Caco-2 (cell line): ENCODE measurements around the gene TTLL11. TPM values are rescaled to one million over a fixed set of nuclear protein-coding genes. Genes with fewer than 3 reads are reported as not detected.

ENCODE experiments used
- BruUV-seq: library from RNA; stranded (reverse); fragments of 400-500 nt; replicated peaks from 2 replicates; lab custom pipeline; 2021; lab: Mats Ljungman, UMichigan
- CTCF ChIA-PET: fragments of 300-600 bp; sonication (Branson Sonifier 250); formaldehyde crosslinking; loops from one replicate; lab custom pipeline; 2022; ENCODE audit warnings: antibody characterized with exemption; lab: Charles Lee
- POLR2A ChIA-PET: fragments of 300-600 bp; sonication (Branson Sonifier 250); formaldehyde crosslinking; loops from one replicate; lab custom pipeline; 2022; ENCODE audit warnings: antibody characterized with exemption; lab: Charles Lee
- DNase-seq, 2 experiments: peaks; one replicate each; pipeline versions ENCODE4 v3.0.0 to v3.0.0-alpha.2; 2020 to 2022
- H3K27me3 ChIP-seq: replicated peaks from 2 replicates; pipeline ENCODE4 v1.6.0; 2011; ENCODE audit warnings: low read length; ENCODE audit not compliant: control insufficient read depth, insufficient read depth
- H3K36me3 ChIP-seq: 2 replicates; pipeline ENCODE4 v1.5.1; 2011; ENCODE audit warnings: low read length; ENCODE audit not compliant: control insufficient read depth, insufficient read depth
- H3K4me1 ChIP-seq: fragments of 250-450 bp; sonication (Bioruptor Pico); 2 replicates; pipeline ENCODE4 v1.5.1; 2020; ENCODE audit warnings: mild to moderate bottlenecking
- H3K4me3 ChIP-seq: 2 replicates; pipeline ENCODE4 v1.5.1; 2011; ENCODE audit warnings: low read depth, mild to moderate bottlenecking, control low read depth, low read length
- H3K9me3 ChIP-seq: fragments of 250-450 bp; sonication (Bioruptor Pico); 2 replicates; pipeline ENCODE4 v1.5.1; 2020; ENCODE audit warnings: mild to moderate bottlenecking, moderate library complexity
- H3K27ac Mint-ChIP-seq: one replicate; pipeline ENCODE4 v1.8.0; 2022; ENCODE audit warnings: mixed read lengths; ENCODE audit not compliant: unreplicated experiment
- H3K27me3 Mint-ChIP-seq: one replicate; pipeline ENCODE4 v1.8.0; 2022; ENCODE audit warnings: mixed read lengths; ENCODE audit not compliant: insufficient read depth, unreplicated experiment
- H3K36me3 Mint-ChIP-seq: one replicate; pipeline ENCODE4 v1.8.0; 2022; ENCODE audit warnings: mild to moderate bottlenecking, mixed read lengths; ENCODE audit not compliant: insufficient read depth, unreplicated experiment
- H3K4me1 Mint-ChIP-seq: one replicate; pipeline ENCODE4 v1.8.0; 2022; ENCODE audit warnings: low read depth, mixed read lengths; ENCODE audit not compliant: unreplicated experiment
- H3K4me3 Mint-ChIP-seq: one replicate; pipeline ENCODE4 v1.8.0; 2022; ENCODE audit warnings: mild to moderate bottlenecking, moderate library complexity, mixed read lengths; ENCODE audit not compliant: unreplicated experiment
- H3K9me3 Mint-ChIP-seq: one replicate; pipeline ENCODE4 v1.8.0; 2022; ENCODE audit warnings: mixed read lengths; ENCODE audit not compliant: unreplicated experiment
- CTCF ChIP-seq, 2 experiments: fragments of 200-600 bp in 1 of 2; IDR thresholded peaks; 1 replicate in 1 of 2; 2 replicates in 1 of 2; pipeline versions ENCODE4 v1.5.1 to v1.8.0; 2011 to 2022; ENCODE audit warnings: antibody characterized with exemption in 1 of 2, control low read depth in 1 of 2, inconsistent platforms in 1 of 2, low read depth in 1 of 2, low read length in 1 of 2, mild to moderate bottlenecking in 1 of 2, moderate library complexity in 1 of 2; ENCODE audit not compliant: insufficient read depth in 1 of 2, severe bottlenecking in 1 of 2, unreplicated experiment in 1 of 2
- intact Hi-C: fragments of 100-400 bp; cut with micrococcal nuclease; formaldehyde crosslinking; loops from one replicate; pipeline ENCODE4 v1.10.0; 2022; ENCODE audit not compliant: unreplicated experiment
- total RNA-seq: library from RNA; stranded (reverse); gene quantifications from 2 replicates; pipeline ENCODE4 v1.2.3, GENCODE V29; 2022

TTLL11 gene
- total RNA-seq, 1 experiment from 2014 or later, result 4.4 TPM

GRCh38 chr9:121897140-121897539 is 196.0 kb downstream of the TTLL11 start:
- peaks cover 20% of the 10 kb centered on the region for H3K9me3 Mint-ChIP-seq
- no peaks in the 10 kb centered on the region for H3K9me3 ChIP-seq
- intact Hi-C loops, result no loop called here
- H3K27ac Mint-ChIP-seq, result no peak overlapping the region
- no peak for DNase-seq
- no peak overlapping the region for H3K4me3 ChIP-seq
- no peaks in the 10 kb centered on the region for H3K36me3 ChIP-seq
- H3K27me3 ChIP-seq, result no peaks in the 10 kb centered on the region
- H3K4me1 Mint-ChIP-seq, result no peaks in the 10 kb centered on the region
- peaks cover 5% of the 10 kb centered on the region for H3K36me3 Mint-ChIP-seq
- BruUV-seq, result no TSS peak
- POLR2A ChIA-PET, result no interaction called here
- H3K4me3 Mint-ChIP-seq, result no peak overlapping the region
- no peaks in the 10 kb centered on the region for H3K27me3 Mint-ChIP-seq
- CTCF ChIA-PET, result no interaction called here
- TF ChIP-seq CTCF (IDR thresholded peaks at IDR 0.05; ENCODE audit: insufficient read depth in 1 of 2, low read depth in 1 of 2, low read length in 1 of 2, severe bottlenecking in 1 of 2, unreplicated experiment in 1 of 2), result no peak
- H3K4me1 ChIP-seq, result no peaks in the 10 kb centered on the region

GRCh38 chr9:121896545-121896943 is 196.6 kb downstream of the TTLL11 start:
- peaks cover 20% of the 10 kb centered on the region for H3K9me3 Mint-ChIP-seq
- Histone ChIP-seq H3K4me1 (no peaks in the 10 kb centered on the region), H3K9me3 (no peaks in the 10 kb centered on the region), H3K36me3 (no peaks in the 10 kb centered on the region), H3K4me3 (no peak overlapping the region), H3K27me3 (no peaks in the 10 kb centered on the region)
- no peak for DNase-seq
- no peak for TF ChIP-seq CTCF (IDR thresholded peaks at IDR 0.05; ENCODE audit: insufficient read depth in 1 of 2, low read depth in 1 of 2, low read length in 1 of 2, severe bottlenecking in 1 of 2, unreplicated experiment in 1 of 2)
- no TSS peak for BruUV-seq
- CTCF ChIA-PET, result no interaction called here
- no peak overlapping the region for H3K27ac Mint-ChIP-seq
- H3K4me3 Mint-ChIP-seq, result no peak overlapping the region
- intact Hi-C loops, result no loop called here
- no peaks in the 10 kb centered on the region for H3K4me1 Mint-ChIP-seq
- H3K36me3 Mint-ChIP-seq, result peaks cover 5% of the 10 kb centered on the region
- POLR2A ChIA-PET, result no interaction called here
- no peaks in the 10 kb centered on the region for H3K27me3 Mint-ChIP-seq

- H3K4me1 Mint-ChIP-seq, result no peaks in the 10 kb centered on the region
- POLR2A ChIA-PET, result no interaction called here
- no peaks in the 10 kb centered on the region for H3K36me3 ChIP-seq
- no peak overlapping the region for H3K4me3 Mint-ChIP-seq
- CTCF ChIA-PET, result no interaction called here
- TF ChIP-seq CTCF (IDR thresholded peaks at IDR 0.05; ENCODE audit: insufficient read depth in 1 of 2, low read depth in 1 of 2, low read length in 1 of 2, severe bottlenecking in 1 of 2, unreplicated experiment in 1 of 2), result no peak
- H3K9me3 Mint-ChIP-seq, result peaks cover 20% of the 10 kb centered on the region
- H3K4me1 ChIP-seq, result no peaks in the 10 kb centered on the region
- DNase-seq, result peak; percentile 14 to 39
- H3K27me3 Mint-ChIP-seq, result peaks cover under 1% of the 10 kb centered on the region
- no TSS peak for BruUV-seq
- intact Hi-C loops, result no loop called here
- H3K9me3 ChIP-seq, result no peaks in the 10 kb centered on the region
- H3K27me3 ChIP-seq, result no peaks in the 10 kb centered on the region
- H3K36me3 Mint-ChIP-seq, result peaks cover 5% of the 10 kb centered on the region
- no peak overlapping the region for H3K27ac Mint-ChIP-seq
- H3K4me3 ChIP-seq, result no peak overlapping the region
Measured at GRCh38 chr9:121895818-121896544, 197.1 kb downstream of the TTLL11 start.
